K562 (cell line): ENCODE measurements around the gene PKD1. TPM values are rescaled to one million over a fixed set of nuclear protein-coding genes. Genes with fewer than 3 reads are reported as not detected.
A peak's percentile ranks its signal among the peaks of the same experiment; 100 is the strongest.

ENCODE experiments used
- ATAC-seq: fragments of 200-7000 bp; cut with Tn5 transposase; 3 replicates; pipeline ENCODE4 v1.9.1; 2020; ENCODE audit warnings: moderate library complexity
- BruUV-seq: library from RNA; stranded (reverse); fragments of 400-500 nt; replicated peaks from 2 replicates; lab custom pipeline; 2021; lab: Mats Ljungman, UMichigan
- CTCF ChIA-PET: fragments of 300-600 bp; formaldehyde crosslinking; extraction: SDS; loops from one replicate; lab custom pipeline; 2021; ENCODE audit warnings: low intra/inter-chr PET ratio; lab: Yijun Ruan, JAX
- POLR2A ChIA-PET: fragments of 300-600, 350-650 bp; sonication (Branson Sonifier 250); formaldehyde crosslinking; extraction: SDS; loops from one replicate; lab custom pipeline; 2021; ENCODE audit warnings: antibody characterized with exemption, inconsistent platforms; lab: Yijun Ruan, JAX
- DNase-seq, 4 experiments: peaks; one replicate each; pipeline versions ENCODE4 v3.0.0 to v3.0.0-alpha.2; 2011 to 2018; ENCODE audit warnings: low spot score in 3 of 4, mixed read lengths in 3 of 4; ENCODE audit errors: extremely low read depth in 1 of 4
- FAIRE-seq: peaks from 2 replicates; lab custom pipeline; 2011; peaks lifted over from hg19 to GRCh38; lab: Jason Lieb, UNC
- H2AFZ ChIP-seq: 2 replicates; pipeline ENCODE4 v1.6.0; 2011; ENCODE audit warnings: low read depth, low read length, control low read depth, inconsistent platforms
- H3K27ac ChIP-seq: fragments of 200-600 bp; 3 replicates; pipeline ENCODE4 v1.8.0; 2011; ENCODE audit warnings: low read depth, mild to moderate bottlenecking, control low read depth, inconsistent platforms, low read length, moderate library complexity, mixed read lengths; ENCODE audit errors: extremely low read depth
- H3K27me3 ChIP-seq, 2 experiments: fragments of 300-600 bp in 1 of 2; 2 replicates in 1 of 2; 3 replicates in 1 of 2; pipeline versions ENCODE4 v1.6.0 to v1.8.0; 2011; ENCODE audit warnings: inconsistent platforms in 2 of 2, low read length in 2 of 2, mild to moderate bottlenecking in 1 of 2, mixed read lengths in 1 of 2, moderate library complexity in 1 of 2; ENCODE audit not compliant: control insufficient read depth in 2 of 2, insufficient read depth in 2 of 2
- H3K36me3 ChIP-seq: fragments of 300-600 bp; 3 replicates; pipeline ENCODE4 v1.8.0; 2011; ENCODE audit warnings: mild to moderate bottlenecking, low read length, inconsistent platforms; ENCODE audit not compliant: control insufficient read depth, insufficient read depth
- H3K4me1 ChIP-seq, 2 experiments: fragments of 200-600 bp in 1 of 2; replicated peaks in 1 of 2; 2 replicates in 1 of 2; 3 replicates in 1 of 2; pipeline versions ENCODE4 v1.5.1 to v1.8.0; 2011; ENCODE audit warnings: inconsistent platforms in 2 of 2, low read length in 2 of 2, mild to moderate bottlenecking in 1 of 2, mixed read lengths in 1 of 2, moderate library complexity in 1 of 2; ENCODE audit not compliant: control insufficient read depth in 2 of 2, insufficient read depth in 2 of 2
- H3K4me2 ChIP-seq: 2 replicates; pipeline ENCODE4 v1.6.1; 2011; ENCODE audit warnings: low read length, control low read depth, inconsistent platforms, mixed read lengths; ENCODE audit not compliant: insufficient read depth
- H3K4me3 ChIP-seq: fragments of 200-600 bp; sonication (generic), shearing (Covaris generic); 2 replicates; pipeline ENCODE4 v1.5.1; 2016; ENCODE audit warnings: control low read depth, inconsistent platforms
- H3K79me2 ChIP-seq: fragments of 200-600 bp; 3 replicates; pipeline ENCODE4 v1.8.0; 2011; ENCODE audit warnings: low read length, inconsistent platforms; ENCODE audit not compliant: control insufficient read depth, insufficient read depth
- H3K9ac ChIP-seq, 2 experiments: 2 replicates each; pipeline versions ENCODE4 v1.6.0 to v1.6.1; 2011; ENCODE audit warnings: low read depth in 2 of 2, low read length in 2 of 2, control low read depth in 1 of 2, inconsistent platforms in 1 of 2, mild to moderate bottlenecking in 1 of 2, mixed read lengths in 1 of 2; ENCODE audit not compliant: insufficient read depth in 1 of 2
- H3K9me1 ChIP-seq: one replicate; pipeline ENCODE4 v1.6.0; 2011; ENCODE audit warnings: inconsistent platforms, mild to moderate bottlenecking, low read length, moderate library complexity; ENCODE audit not compliant: control insufficient read depth, insufficient read depth
- H3K9me3 ChIP-seq: replicated peaks from 2 replicates; pipeline ENCODE4 v1.5.1; 2011; ENCODE audit warnings: low read depth, low read length, inconsistent platforms; ENCODE audit not compliant: control insufficient read depth, insufficient read depth
- H4K20me1 ChIP-seq: replicated peaks from 2 replicates; pipeline ENCODE4 v1.6.1; 2011; ENCODE audit warnings: low read length, inconsistent platforms, mixed read lengths; ENCODE audit not compliant: control insufficient read depth, insufficient read depth
- BACH1 ChIP-seq: fragments of 200-800 bp; sonication (Bioruptor generic); IDR thresholded peaks from 2 replicates; pipeline ENCODE4 v1.6.1; 2016; ENCODE audit warnings: missing genetic modification characterization, missing compliant biosample characterization
- PKNOX1 ChIP-seq: fragments of 450-650 bp; IDR thresholded peaks from 2 replicates; pipeline ENCODE4 v1.6.1; 2016
- POLR2G ChIP-seq: fragments of 200-400 bp; formaldehyde crosslinking; IDR thresholded peaks from 2 replicates; pipeline ENCODE4 v1.6.1; 2017; ENCODE audit warnings: low read depth, mild to moderate bottlenecking, antibody characterized with exemption, low read length, moderate library complexity
- TBL1XR1 ChIP-seq, 2 experiments: IDR thresholded peaks; 2 replicates each; pipeline ENCODE4 v1.6.1; 2012; ENCODE audit warnings: improper control_type of control experiment in 2 of 2, low read length in 2 of 2, mild to moderate bottlenecking in 1 of 2
- ZC3H11A ChIP-seq: IDR thresholded peaks from 2 replicates; pipeline ENCODE4 v1.6.1; 2012; ENCODE audit warnings: low read depth, low read length, improper control_type of control experiment
- ZNF212 ChIP-seq: fragments of 450-650 bp; formaldehyde crosslinking; IDR thresholded peaks from 2 replicates; pipeline ENCODE4 v1.4.0; 2020; ENCODE audit warnings: mild to moderate bottlenecking
- ZNF384 ChIP-seq: IDR thresholded peaks from 2 replicates; pipeline ENCODE4 v1.6.1; 2012; ENCODE audit warnings: low read depth, low read length, improper control_type of control experiment
- WGBS: fragments of 100-300 bp; shearing (Covaris generic); methylation state at CpG from one replicate; pipeline ENCODE4 v1.1.6; 2016; ENCODE audit warnings: low coverage, mixed read lengths; ENCODE audit not compliant: insufficient coverage; ENCODE audit errors: missing lambda C conversion rate; 5-methylcytosine and 5-hydroxymethylcytosine counted together
- in situ Hi-C: fragments of 300-500 bp; cut with MboI; formaldehyde crosslinking; loops from 4 replicates; pipeline ENCODE4 v1.15.0; 2018; ENCODE audit warnings: inconsistent platforms, mixed read lengths
- intact Hi-C: fragments of 100-400 bp; cut with micrococcal nuclease; formaldehyde crosslinking; loops from 2 replicates; pipeline ENCODE4 v1.14.2; 2022
- polyA plus RNA-seq, 8 experiments: library from polyadenylated mRNA; depleted of rRNA in 4 of 8; stranded (reverse) in 5 of 8; unstranded in 3 of 8; fragments of >200 nt; fragmentation: Nextera tagmentation in 2 of 8; fragmentation: Illumina TruSeq in 1 of 8; extraction: Ambion mirVana in 2 of 8; extraction: Trizol in 1 of 8; gene quantifications; 2 replicates each; pipeline versions ENCODE4 v1.2.1 to v1.2.3, GENCODE V29; 2011 to 2014; ENCODE audit warnings: inconsistent platforms in 1 of 8, missing spikeins in 1 of 8
- total RNA-seq, 7 experiments: library from RNA; depleted of rRNA in 6 of 7; stranded (reverse); fragments of >200 nt in 6 of 7; fragmentation: Illumina TruSeq in 2 of 7; extraction: Trizol in 2 of 7; gene quantifications; 2 replicates each; pipeline versions ENCODE4 v1.2.1 to v1.2.3, GENCODE V29; 2011 to 2021; ENCODE audit warnings: low replicate concordance in 1 of 7

Gene PKD1
- total and polyA plus RNA-seq, 9 of the 15 experiments (the other 6 are each of a cell fraction or from before 2014, with no cell fraction given), result 0.23 to 93.5 (median 12.6) TPM

- no peaks in the 10 kb centered on the region for H3K9me3 ChIP-seq
- H3K27ac ChIP-seq, result no peak overlapping the region
- intact Hi-C loops (no loop called here), in situ Hi-C loops (no loop called here)
- POLR2A ChIA-PET, result interaction anchor here (0.7 to 1.0 kb wide), 3 partner anchors 11 to 798 kb away, joined by 3 to 4 read pairs (median 3); partner anchors contain the start of gene TRAF7
- H3K4me3 ChIP-seq, result no peak overlapping the region
- H3K4me1 ChIP-seq, result peaks cover 5 to 86% of the 10 kb centered on the region in 2 experiments; a peak in 3 of 5 replicates
- no peak overlapping the region for H3K4me2 ChIP-seq
- CTCF ChIA-PET, result interaction anchor here (1.1 kb wide), 1 partner anchor 100 kb away, joined by 4 read pairs; no protein-coding TSS in a partner anchor
- H3K27me3 ChIP-seq, result no peaks in the 10 kb centered on the region
- no peaks in the 10 kb centered on the region for H3K79me2 ChIP-seq
- ATAC-seq (no peak), DNase-seq (no peak), FAIRE-seq (peak; percentile 40)
- H4K20me1 ChIP-seq, result no peaks in the 10 kb centered on the region
- H3K36me3 ChIP-seq, result peaks cover 35% of the 10 kb centered on the region; the same call in 1 of the 3 replicates
- H2AFZ ChIP-seq, result no peak overlapping the region
- BruUV-seq, result no TSS peak
- TF ChIP-seq BACH1 (tag) (no peak), ZNF212 (no peak), ZC3H11A (no peak), POLR2G (0 out of 2 replicates have a peak, but pooled peaks have one; percentile 16), ZNF384 (0 out of 2 replicates have a peak, but pooled peaks have one; percentile 9), PKNOX1 (no peak), TBL1XR1 (IDR thresholded peaks at IDR 0.05; ENCODE audit: low read length in 2 of 2) (no peak)
- peak overlapping the region in 1 of 2 experiments; percentile 71; a peak in 2 of 4 replicates for H3K9ac ChIP-seq
- 77% methylated on average over 16 of the region's 20 CpGs for WGBS
- H3K9me1 ChIP-seq, result no peaks in the 10 kb centered on the region
Observed at GRCh38 chr16:2040787-2041522, 94.7 kb downstream of the PKD1 start.
